ENCODE results near the gene ZFHX3.
"Not testable (repeated sequence)": the region's sequence is repeated elsewhere in the genome, so short reads cannot be mapped to it uniquely, and the experiment has no call there.

The ZFHX3 gene

DNA sequence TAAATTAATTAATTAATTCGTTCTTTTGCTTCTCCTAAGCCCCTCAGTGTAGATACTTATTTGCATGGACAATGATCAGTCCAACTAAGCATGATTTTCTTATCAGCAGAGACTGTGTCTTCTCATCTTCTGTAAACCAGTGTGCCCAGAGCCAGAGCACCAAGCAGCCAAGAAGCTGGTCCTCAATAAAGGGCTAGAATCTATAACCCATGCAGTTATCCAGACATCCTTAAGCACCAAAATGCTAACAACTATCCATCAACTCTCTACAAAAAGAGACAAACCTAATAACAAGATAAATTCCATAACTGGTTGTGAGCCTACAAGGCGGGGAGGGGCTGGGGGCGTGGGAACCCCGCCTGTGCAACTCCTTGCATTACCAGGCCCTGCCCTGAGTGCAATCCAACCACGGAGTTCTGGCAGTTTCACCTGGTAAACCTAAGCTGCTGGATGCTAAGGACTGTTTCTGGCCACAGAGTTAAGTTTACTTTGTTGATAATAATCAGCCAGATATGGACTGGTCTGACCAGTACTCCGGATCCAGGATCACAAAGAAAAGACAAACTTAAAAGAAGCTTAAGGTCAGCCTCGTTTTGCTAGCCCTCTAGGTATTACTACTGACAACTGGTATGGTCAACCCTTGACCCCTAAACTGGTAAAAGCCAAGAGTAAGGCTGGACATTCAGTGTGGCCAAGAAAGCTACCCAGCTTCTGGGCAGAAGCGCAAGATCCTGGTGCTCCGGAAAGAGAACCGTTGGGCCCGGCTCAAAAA, 51.5 kb downstream of the ZFHX3 start:
- DNase-seq (ENCODE audit: low read depth) = no peak

DNA sequence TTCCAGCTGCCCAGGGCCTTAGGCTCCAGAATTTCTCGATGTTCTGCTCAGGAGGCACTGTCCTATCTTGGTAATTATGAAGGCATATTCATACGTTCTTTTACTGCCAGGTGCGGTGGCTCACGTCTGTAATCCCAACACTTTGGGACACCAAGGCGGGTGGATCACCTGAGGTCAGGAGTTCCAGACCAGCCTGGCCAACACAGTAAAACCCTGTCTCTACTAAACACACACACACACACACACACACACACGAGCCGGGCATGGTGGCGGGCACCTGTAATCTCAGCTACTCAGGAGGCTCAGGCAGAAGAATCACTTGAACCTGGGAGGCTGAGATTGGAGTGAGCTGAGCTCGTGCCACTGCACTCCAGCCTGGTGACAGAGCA, 52.1 kb downstream of the ZFHX3 start:
- not testable (repeated sequence) for DNase-seq (ENCODE audit: low read depth)

- DNase-seq (ENCODE audit: low read depth) = no peak
Observed at GRCh38 chr16:72995151-72995881, 52.6 kb downstream of the ZFHX3 start.

GRCh38 chr16:72992142-72992601, 55.8 kb downstream of the ZFHX3 start:
- no peak for DNase-seq (ENCODE audit: low read depth)

GRCh38 chr16:72991644-72992043, 56.3 kb downstream of the ZFHX3 start:
- no peak for DNase-seq (ENCODE audit: low read depth)

- no peak for DNase-seq (ENCODE audit: low read depth)
Observed at GRCh38 chr16:72991211-72991610, 56.7 kb downstream of the ZFHX3 start.

GRCh38 chr16:72990571-72990970, 57.4 kb downstream of the ZFHX3 start:
- DNase-seq (ENCODE audit: low read depth) = no peak

- no peak for DNase-seq (ENCODE audit: low read depth)
Observed at GRCh38 chr16:72989579-72990551, 58.1 kb downstream of the ZFHX3 start.

GRCh38 chr16:72989203-72989578, 58.7 kb downstream of the ZFHX3 start:
- DNase-seq (ENCODE audit: low read depth) = not testable (repeated sequence)

GRCh38 chr16:72988569-72988968, 59.4 kb downstream of the ZFHX3 start:
- DNase-seq (ENCODE audit: low read depth) = no peak

DNA sequence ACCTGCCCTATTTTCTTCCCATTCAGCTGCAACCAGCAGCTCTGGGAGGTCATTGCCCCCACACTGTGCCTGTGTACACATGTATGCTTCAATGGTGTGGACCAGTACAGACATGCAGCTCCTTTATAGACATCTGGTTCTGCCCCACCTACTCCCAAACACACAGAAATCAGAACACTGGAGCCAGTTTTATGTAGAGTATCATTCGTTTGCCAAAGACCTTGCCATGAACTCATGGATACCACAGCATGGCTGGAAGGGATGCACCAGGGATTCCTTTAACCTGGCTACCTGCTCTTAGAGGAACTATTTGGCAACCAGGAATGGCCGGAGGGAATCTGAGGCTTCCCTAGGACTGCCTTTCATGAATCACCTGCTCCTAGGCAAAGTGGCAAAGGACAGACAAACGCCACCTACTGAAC, 60.4 kb downstream of the ZFHX3 start:
- no peak for DNase-seq (ENCODE audit: low read depth)

DNA sequence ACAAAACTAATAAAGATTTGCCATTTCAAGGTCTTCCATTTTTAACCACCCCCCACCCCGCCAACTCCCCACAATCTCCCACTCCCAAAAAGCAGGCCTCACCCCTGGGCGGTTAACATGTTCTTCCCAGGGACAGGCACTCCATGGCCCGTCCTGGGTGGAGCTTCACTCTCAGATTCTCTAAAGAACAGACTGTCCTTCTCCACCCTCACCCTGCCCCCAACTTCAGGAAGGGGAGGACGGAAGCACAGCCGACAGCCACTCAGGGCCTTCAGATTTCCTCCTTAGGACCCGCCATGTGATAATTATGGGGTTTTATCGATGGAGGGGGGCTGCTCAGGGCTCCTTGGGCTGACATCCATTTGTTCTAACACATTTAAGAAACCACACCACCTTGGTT, 61.9 kb downstream of the ZFHX3 start:
- DNase-seq (ENCODE audit: low read depth) = no peak

- DNase-seq (ENCODE audit: low read depth) = no peak
Observed at GRCh38 chr16:72985148-72985941, 62.6 kb downstream of the ZFHX3 start.

GRCh38 chr16:72983728-72984350, 64.1 kb downstream of the ZFHX3 start:
- no peak for DNase-seq (ENCODE audit: low read depth)

DNA sequence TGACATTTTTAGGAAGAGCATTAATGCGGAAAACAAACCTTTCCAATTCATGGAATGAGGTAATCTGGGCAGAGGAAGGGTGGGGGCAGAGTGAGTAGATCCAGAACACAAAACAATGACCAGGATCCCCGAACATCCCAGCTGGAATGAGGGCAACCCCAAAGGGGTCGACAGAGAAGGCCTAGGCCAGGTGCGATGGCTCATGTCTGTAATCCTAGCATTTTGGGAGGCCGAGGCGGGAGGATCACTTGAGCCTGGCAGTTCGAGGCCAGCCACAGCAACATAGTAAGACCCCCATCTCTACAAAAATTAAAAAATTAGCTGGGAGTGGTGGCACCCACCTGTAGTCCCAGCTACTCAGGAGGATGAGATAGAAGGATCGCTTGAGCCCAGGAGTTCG, 64.7 kb downstream of the ZFHX3 start:
- no peak for DNase-seq (ENCODE audit: low read depth)

DNA sequence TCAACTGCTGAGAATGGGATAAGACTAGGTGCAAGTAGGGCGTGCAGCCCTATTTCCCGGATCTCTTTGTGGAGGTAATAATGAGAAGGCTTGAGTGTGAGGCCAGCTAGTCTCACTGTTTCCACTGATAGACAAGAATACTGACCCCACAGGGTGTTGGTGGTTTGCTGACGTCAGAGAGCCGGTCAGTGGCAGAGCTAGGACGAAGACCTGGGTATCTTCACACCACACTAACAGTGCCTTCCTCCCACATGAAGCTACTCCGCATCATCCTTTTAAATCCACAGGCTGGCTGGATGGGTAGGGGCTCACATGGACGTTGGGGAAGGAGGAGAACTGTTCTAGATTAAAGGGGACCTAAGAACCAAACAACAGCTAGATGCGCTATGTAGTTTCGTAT, 68.0 kb downstream of the ZFHX3 start:
- no peak for DNase-seq (ENCODE audit: low read depth)

- DNase-seq (ENCODE audit: low read depth) = no peak
Observed at GRCh38 chr16:72978212-72978611, 69.7 kb downstream of the ZFHX3 start.

DNA sequence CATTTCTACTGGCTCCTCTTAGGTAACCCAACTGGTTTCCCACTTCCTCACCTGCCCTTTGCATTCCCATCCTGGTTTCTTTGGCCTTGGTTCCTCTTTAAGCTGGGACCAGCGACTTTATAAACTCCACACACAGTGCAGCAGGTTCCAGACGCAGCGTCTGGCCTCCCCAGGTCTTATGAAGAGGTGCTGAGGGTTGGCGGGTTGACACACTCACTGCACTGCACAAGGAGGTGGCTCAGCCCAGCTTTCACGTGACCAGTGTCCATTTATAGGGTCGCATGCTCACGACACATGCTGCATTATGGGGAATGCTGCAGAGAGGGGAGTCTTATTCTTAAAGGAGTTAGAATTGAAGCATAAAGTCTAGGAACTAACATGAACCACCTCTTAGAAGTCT, 70.8 kb downstream of the ZFHX3 start:
- no peak for DNase-seq (ENCODE audit: low read depth)

DNA sequence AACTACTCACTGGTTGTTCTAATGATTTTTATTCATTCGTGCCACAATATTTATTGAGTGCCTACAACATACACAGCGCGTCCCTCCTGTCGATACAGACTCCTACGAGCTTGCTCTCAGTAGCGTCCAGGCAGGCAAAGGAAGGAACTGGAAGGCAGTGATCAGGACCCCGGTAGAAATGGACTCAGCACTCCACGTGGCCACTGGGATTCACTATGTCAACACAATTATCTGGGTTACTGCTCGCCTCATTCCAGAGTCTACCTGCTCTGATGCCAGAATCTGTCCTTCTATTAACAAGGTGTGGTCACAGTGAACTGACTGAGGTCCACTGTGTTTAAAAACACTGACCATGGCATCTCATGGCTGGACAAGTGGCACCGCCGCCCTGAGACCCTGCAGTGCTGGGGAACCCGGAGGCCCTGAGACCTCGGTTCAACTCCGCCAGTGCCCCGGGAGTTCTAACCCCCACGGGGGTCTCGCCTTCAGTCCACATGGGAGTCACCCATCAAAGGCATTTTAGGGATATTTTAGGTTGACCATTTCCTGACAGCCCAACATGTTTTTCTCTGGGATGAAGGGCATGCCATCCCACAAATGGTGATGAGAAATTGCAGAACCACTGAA, 71.4 kb downstream of the ZFHX3 start:
- no peak for DNase-seq (ENCODE audit: low read depth)

GRCh38 chr16:72975809-72976437, 72.0 kb downstream of the ZFHX3 start:
- no peak for DNase-seq (ENCODE audit: low read depth)
